ENCODE data around the gene SNX21.
"Not testable (repeated sequence)": the region's sequence is repeated elsewhere in the genome, so short reads cannot be mapped to it uniquely, and the experiment has no call there.

Gene SNX21

DNA sequence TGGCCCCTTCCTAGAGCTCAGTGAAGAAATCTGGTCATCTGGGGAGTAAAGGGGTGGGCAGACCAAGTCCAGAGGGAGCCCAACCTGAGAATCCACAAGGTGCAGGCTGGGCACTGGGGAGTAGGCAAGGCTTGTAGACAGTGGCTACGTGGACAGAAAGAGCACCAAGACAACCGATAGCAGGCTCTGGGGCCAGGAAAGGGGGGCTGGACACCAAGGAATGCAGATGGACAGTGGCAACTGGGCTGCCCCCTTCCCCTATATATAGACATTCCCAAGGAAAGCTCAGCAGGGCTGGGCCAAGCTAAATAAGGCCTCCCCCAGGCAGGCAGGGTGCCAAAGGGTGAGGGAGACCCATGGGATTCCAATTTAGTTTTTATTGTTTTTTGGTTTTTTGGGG, 5.0 kb upstream of the SNX21 start:
- Mint-ChIP-seq H3K27ac (ENCODE audit: low read depth) (no peak overlapping the region), H3K4me1 (peaks cover 24% of the 10 kb centered on the region), H3K36me3 (ENCODE audit: insufficient read depth) (peaks cover 4% of the 10 kb centered on the region), H3K9me3 (no peaks in the 10 kb centered on the region), H3K4me3 (no peak overlapping the region), H3K27me3 (peaks cover 16% of the 10 kb centered on the region)
- ATAC-seq (replicated peaks; ENCODE audit: extremely low read depth, poor library complexity, severe bottlenecking): no peak
- DNase-seq (ENCODE audit: low spot score in 2 of 2): no peak

DNA sequence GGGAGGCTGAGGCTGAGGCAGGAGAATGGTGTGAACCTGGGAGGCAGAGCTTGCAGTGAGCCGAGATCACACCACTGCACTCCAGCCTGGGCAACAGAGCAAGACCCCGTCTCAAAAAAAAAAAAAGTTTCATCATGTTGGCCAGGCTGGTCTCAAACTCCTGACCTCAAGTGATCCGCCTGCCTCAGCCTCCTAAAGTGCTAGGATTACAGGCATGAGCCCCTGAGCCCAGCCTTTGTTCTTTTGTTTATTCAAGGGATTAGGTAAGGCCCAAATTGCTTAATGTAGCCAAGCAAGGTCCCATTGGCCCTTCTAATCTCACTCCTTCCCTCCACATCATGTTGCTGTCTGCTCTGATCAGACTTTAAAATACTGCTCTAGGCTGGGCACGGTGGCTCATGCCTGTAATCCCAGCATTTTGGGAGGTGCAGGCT, 3.9 kb upstream of the SNX21 start:
- H3K9me3 Mint-ChIP-seq; H3K36me3 Mint-ChIP-seq (ENCODE audit: insufficient read depth); H3K27me3 Mint-ChIP-seq; ATAC-seq (replicated peaks; ENCODE audit: extremely low read depth, poor library complexity, severe bottlenecking); H3K4me3 Mint-ChIP-seq; DNase-seq (ENCODE audit: low spot score in 2 of 2); H3K27ac Mint-ChIP-seq (ENCODE audit: low read depth): not testable (repeated sequence)
- peaks cover 14% of the 10 kb centered on the region for H3K4me1 Mint-ChIP-seq

DNA sequence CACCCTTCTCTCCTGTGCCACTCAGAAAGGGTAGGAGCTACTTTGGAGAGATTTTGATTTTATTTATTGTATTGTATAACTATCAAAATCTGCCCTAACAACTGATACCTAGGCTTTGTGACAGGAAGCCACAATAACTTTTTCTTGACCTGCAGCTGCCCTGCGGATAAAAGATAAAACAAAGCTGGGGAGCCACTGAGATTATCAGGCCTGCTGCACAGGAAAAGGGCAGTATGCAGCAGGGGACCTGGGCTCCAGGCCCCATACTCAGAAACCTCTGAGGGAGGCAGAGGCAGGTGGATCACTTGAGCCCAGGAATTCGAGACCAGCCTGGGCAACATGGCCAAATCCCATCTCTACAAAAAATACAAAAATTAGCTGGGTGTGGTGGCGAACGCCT, 980 bp upstream of the SNX21 start:
- Mint-ChIP-seq H3K36me3 (ENCODE audit: insufficient read depth) (no peaks in the 10 kb centered on the region), H3K27me3 (no peaks in the 10 kb centered on the region), H3K4me3 (peak overlapping the region; percentile 76), H3K9me3 (no peaks in the 10 kb centered on the region), H3K4me1 (peaks cover 11% of the 10 kb centered on the region), H3K27ac (ENCODE audit: low read depth) (peak overlapping the region; percentile 44)
- DNase-seq (ENCODE audit: low spot score in 2 of 2): no peak
- no peak for ATAC-seq (replicated peaks; ENCODE audit: extremely low read depth, poor library complexity, severe bottlenecking)

DNA sequence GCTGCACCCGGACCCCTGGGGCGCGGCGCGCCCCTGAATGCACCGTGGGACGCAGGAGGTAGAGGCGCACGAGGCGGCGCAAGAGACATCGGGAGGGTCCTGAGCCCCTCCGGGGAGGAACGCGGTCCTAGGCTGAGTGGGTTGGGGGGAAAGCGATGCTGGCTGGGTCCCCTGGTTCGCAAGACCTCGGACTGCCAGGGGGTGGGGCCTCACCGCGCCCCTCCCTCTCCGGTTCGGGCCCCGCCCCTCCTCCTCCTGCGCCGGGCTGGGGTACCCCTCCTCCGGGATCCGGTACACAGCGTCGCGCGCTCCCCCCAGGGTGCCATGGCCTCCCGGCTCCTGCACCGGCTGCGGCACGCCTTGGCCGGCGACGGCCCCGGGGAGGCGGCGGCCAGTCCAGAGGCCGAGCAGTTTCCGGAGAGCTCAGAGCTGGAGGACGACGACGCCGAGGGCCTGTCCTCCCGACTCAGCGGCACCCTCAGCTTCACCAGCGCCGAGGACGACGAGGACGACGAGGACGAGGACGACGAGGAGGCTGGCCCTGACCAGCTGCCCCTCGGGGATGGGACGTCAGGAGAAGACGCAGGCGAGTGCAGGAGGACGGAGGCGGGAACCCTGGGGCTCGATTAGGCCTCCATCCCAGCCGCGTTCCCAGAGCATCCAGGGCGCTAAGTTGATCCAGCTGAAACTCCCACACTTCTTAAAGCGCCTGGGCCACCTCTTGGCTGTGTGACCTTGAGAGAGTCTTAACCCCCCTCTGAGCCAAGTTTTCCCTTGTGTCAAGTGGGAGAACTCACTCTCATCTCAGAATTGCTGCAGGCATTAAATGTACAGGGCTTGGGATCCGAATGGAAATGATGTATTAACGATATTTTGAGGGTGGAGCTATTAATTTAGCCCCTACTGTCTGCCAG, 541 bp downstream of the SNX21 start:
- Mint-ChIP-seq H3K36me3 (ENCODE audit: insufficient read depth) (no peaks in the 10 kb centered on the region), H3K9me3 (no peaks in the 10 kb centered on the region)

DNA sequence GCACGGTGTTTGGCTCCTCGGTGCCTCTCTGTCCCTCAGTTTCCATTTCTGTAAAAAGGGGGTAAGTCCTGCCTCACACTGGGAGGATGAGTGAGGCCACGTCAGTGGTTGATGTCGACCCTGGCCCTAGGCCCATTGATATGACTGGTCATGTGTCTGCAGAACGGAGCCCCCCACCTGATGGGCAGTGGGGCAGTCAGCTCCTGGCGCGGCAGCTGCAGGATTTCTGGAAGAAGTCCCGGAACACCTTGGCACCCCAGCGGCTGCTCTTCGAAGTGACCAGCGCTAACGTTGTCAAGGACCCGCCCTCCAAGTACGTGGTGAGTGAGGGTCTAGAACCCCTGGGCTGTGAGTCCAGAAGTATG, 1.2 kb downstream of the SNX21 start:
- ATAC-seq (replicated peaks; ENCODE audit: extremely low read depth, poor library complexity, severe bottlenecking): no peak
- Mint-ChIP-seq H3K4me1 (peaks cover 11% of the 10 kb centered on the region), H3K27me3 (no peaks in the 10 kb centered on the region), H3K4me3 (peak overlapping the region; percentile 76), H3K36me3 (ENCODE audit: insufficient read depth) (no peaks in the 10 kb centered on the region), H3K9me3 (no peaks in the 10 kb centered on the region), H3K27ac (ENCODE audit: low read depth) (peak overlapping the region; percentile 53)
- no peak for DNase-seq (ENCODE audit: low spot score in 2 of 2)

More for the DNA sequence above, 541 bp downstream of the SNX21 start:
- ATAC-seq (replicated peaks; ENCODE audit: extremely low read depth, poor library complexity, severe bottlenecking): peak; percentile 47
- H3K4me1 Mint-ChIP-seq: peaks cover 11% of the 10 kb centered on the region
- H3K27ac Mint-ChIP-seq (ENCODE audit: low read depth): peak overlapping the region; percentile 53
- H3K27me3 Mint-ChIP-seq: no peaks in the 10 kb centered on the region
- peak overlapping the region; percentile 76 for H3K4me3 Mint-ChIP-seq
- no peak for DNase-seq (ENCODE audit: low spot score in 2 of 2)

DNA sequence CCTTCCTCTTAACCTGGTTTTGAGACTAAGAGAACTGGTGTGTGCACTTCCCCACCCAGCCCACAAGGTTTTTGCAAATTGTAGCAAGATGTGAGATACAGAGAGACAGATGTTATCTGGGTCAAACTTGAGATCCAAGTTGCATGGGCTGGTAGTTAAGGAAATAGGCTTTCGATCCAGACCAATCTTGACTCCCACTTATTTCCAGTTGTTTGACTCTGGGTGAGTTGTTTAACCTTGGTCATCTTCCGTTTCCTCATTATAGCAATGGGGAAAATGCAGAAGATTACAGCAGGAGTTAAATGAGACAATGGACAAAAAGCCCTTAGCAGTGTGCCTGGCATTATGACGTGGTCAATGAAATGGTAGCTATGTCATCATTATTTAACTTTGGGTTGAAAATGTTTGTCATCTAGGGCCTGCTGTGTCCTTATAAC, 1.7 kb downstream of the SNX21 start:
- DNase-seq (ENCODE audit: low spot score in 2 of 2) (no peak), ATAC-seq (replicated peaks; ENCODE audit: extremely low read depth, poor library complexity, severe bottlenecking) (no peak)
- Mint-ChIP-seq H3K27ac (ENCODE audit: low read depth) (no peak overlapping the region), H3K4me1 (peaks cover 11% of the 10 kb centered on the region), H3K27me3 (no peaks in the 10 kb centered on the region), H3K36me3 (ENCODE audit: insufficient read depth) (no peaks in the 10 kb centered on the region), H3K4me3 (peak overlapping the region; percentile 76), H3K9me3 (no peaks in the 10 kb centered on the region)

DNA sequence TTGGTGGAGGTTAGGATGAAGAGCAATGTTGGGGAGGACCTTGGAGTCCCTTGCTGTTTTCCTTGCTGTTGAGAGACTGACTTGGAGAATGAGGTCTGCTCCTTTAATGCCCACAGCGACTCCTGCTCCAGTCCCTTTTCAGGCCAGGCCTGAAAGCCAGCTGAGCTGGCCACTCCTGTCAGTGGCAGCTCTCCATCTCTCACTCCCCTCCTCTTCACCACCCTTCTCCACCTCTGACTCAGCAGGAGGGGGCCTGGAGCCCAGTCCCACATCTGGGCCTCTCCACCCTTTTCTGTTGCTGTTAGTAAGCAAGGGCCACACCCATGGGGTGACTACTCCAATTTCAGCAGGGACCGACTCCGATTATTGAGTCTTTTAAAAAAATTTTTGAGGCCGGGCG, 2.2 kb downstream of the SNX21 start:
- Mint-ChIP-seq H3K4me1 (peaks cover 11% of the 10 kb centered on the region), H3K36me3 (ENCODE audit: insufficient read depth) (no peaks in the 10 kb centered on the region), H3K27me3 (no peaks in the 10 kb centered on the region), H3K27ac (ENCODE audit: low read depth) (no peak overlapping the region), H3K9me3 (no peaks in the 10 kb centered on the region), H3K4me3 (peak overlapping the region; percentile 29)
- no peak for DNase-seq (ENCODE audit: low spot score in 2 of 2)
- ATAC-seq (replicated peaks; ENCODE audit: extremely low read depth, poor library complexity, severe bottlenecking): no peak

DNA sequence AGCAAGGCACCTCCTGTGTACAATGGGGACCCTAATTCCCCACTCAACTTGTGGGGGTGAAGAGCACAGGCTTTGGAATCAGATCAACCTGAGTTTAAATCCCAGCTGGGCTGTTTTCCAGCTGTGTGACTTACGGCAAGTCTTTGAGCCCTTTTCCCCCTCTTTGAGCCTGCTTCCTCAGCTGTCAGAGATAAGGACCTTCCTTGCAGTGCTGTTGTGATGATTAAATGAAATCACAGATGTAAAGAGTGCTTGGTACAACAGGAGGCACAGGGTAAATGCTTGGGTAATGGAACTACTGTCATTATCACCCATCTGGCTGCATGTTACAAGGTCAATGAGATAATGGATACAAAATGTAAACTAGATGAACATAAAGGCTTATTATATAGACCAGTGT, 3.2 kb downstream of the SNX21 start:
- no peak overlapping the region for H3K4me3 Mint-ChIP-seq
- no peak overlapping the region for H3K27ac Mint-ChIP-seq (ENCODE audit: low read depth)
- DNase-seq (ENCODE audit: low spot score in 2 of 2): no peak
- no peak for ATAC-seq (replicated peaks; ENCODE audit: extremely low read depth, poor library complexity, severe bottlenecking)
- no peaks in the 10 kb centered on the region for H3K9me3 Mint-ChIP-seq
- no peaks in the 10 kb centered on the region for H3K36me3 Mint-ChIP-seq (ENCODE audit: insufficient read depth)
- no peaks in the 10 kb centered on the region for H3K27me3 Mint-ChIP-seq
- peaks cover 11% of the 10 kb centered on the region for H3K4me1 Mint-ChIP-seq

DNA sequence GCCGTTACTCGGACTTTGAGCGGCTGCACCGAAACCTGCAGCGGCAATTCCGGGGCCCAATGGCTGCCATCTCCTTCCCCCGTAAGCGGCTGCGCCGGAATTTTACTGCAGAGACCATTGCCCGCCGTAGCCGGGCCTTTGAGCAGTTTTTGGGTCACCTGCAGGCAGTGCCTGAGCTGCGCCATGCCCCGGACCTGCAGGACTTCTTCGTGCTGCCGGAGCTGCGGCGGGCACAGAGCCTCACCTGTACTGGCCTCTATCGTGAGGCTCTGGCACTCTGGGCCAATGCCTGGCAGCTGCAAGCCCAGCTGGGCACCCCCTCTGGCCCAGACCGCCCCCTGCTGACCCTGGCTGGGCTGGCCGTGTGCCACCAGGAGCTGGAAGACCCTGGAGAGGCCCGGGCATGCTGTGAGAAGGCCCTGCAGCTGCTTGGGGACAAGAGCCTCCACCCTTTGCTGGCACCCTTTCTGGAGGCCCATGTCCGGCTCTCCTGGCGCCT, 7.2 kb downstream of the SNX21 start:
- Mint-ChIP-seq H3K4me3 (no peak overlapping the region), H3K27me3 (no peaks in the 10 kb centered on the region), H3K27ac (ENCODE audit: low read depth) (no peak overlapping the region), H3K9me3 (no peaks in the 10 kb centered on the region), H3K36me3 (ENCODE audit: insufficient read depth) (peaks cover 17% of the 10 kb centered on the region), H3K4me1 (peaks cover 17% of the 10 kb centered on the region)
- ATAC-seq (replicated peaks; ENCODE audit: extremely low read depth, poor library complexity, severe bottlenecking): no peak
- no peak for DNase-seq (ENCODE audit: low spot score in 2 of 2)

DNA sequence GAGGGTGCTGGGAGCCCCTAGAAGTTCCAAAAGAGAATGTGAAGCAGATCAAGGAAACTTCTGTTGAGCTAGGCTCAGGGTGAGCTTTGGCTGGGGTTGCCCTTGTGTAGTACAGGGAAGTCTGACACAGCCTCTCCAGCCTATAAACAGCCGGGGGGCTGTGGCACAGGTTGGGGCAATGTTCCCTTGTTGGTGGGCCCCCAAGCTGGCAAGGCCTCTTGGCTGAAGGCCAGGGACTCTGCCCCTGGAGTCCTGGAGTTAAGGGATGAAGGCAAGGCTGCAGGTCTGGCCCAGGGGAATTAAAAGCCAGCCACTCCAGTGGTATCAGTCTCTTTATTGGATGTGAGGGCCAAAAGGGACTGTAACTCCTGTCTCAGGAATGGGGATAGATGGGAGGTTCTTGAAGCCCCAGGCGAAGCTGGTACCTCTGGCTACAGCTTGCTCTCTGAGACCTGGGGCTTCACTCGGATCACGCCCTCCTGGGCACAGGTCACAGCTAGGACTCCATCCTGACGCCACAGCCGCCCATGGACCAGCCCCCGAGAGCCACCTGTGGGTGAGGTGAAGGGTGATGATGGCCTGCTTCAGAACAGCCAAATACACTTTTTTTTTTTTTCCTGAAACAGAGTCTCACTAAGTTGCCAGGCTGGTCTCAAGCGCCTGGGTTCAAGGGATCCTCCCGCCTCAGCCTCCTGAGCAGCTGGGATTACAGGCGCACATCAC, 8.0 kb downstream of the SNX21 start:
- no peak for DNase-seq (ENCODE audit: low spot score in 2 of 2)
- ATAC-seq (replicated peaks; ENCODE audit: extremely low read depth, poor library complexity, severe bottlenecking): no peak
- Mint-ChIP-seq H3K27ac (ENCODE audit: low read depth) (no peak overlapping the region), H3K36me3 (ENCODE audit: insufficient read depth) (peaks cover 23% of the 10 kb centered on the region), H3K4me1 (peaks cover 17% of the 10 kb centered on the region), H3K27me3 (no peaks in the 10 kb centered on the region), H3K9me3 (no peaks in the 10 kb centered on the region), H3K4me3 (no peak overlapping the region)

DNA sequence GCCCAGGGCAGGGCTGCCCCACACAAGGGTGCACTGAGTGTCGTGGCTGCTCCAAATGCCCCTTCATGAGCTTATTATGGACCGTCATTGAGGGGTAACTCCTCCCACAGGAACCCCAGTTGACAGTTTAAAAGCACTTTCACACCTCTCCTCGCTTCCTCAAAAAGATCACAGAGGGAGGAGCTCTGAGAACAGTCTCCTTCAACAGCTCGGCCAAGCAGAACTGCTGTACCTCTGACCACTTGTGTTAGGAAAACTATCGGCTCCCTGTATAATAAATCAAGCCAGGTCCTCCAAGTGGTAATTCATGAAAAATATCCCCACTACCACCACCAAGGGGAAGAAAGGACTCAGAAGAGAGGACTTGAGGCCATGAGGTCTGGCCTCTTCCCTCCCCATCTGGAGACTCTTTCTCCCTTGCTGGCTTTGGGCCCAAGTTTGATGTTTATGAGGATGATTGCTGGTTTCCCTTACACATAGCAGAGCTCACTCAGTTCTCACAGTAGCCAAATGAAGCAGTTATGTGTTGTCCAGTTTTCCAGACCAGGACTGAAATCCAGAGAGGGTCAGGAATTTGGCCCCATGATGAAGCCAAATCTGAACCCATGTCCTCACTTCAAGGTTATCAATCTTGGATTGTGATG, 8.7 kb downstream of the SNX21 start:
- DNase-seq (ENCODE audit: low spot score in 2 of 2): no peak
- Mint-ChIP-seq H3K4me3 (no peak overlapping the region), H3K36me3 (ENCODE audit: insufficient read depth) (peaks cover 23% of the 10 kb centered on the region), H3K9me3 (no peaks in the 10 kb centered on the region), H3K27me3 (no peaks in the 10 kb centered on the region), H3K4me1 (peaks cover 17% of the 10 kb centered on the region), H3K27ac (ENCODE audit: low read depth) (peak overlapping the region; percentile 16)
- no peak for ATAC-seq (replicated peaks; ENCODE audit: extremely low read depth, poor library complexity, severe bottlenecking)

DNA sequence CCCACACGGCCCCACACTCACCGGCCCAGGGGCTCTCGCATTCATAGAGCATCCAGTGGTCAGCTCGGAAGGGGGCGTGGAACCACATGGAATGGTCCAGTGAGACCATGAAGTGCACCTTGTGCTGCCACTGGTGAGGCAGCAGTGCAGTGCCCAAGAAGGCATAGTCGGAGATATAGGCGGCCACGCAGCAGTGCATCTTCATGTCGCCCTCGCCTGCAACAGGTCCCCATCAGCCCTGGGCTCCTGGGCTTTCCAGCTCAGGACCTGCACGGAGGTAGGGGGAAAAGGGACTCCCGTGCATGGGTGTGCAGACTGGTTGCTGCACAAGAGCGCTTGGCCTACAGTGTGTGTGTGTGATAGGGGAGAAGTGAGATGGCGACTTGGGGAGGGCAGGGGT, 9.9 kb downstream of the SNX21 start:
- no peaks in the 10 kb centered on the region for H3K9me3 Mint-ChIP-seq
- H3K27ac Mint-ChIP-seq (ENCODE audit: low read depth): no peak overlapping the region
- H3K36me3 Mint-ChIP-seq (ENCODE audit: insufficient read depth): peaks cover 30% of the 10 kb centered on the region
- no peak for DNase-seq (ENCODE audit: low spot score in 2 of 2)
- no peaks in the 10 kb centered on the region for H3K27me3 Mint-ChIP-seq
- H3K4me1 Mint-ChIP-seq: peaks cover 19% of the 10 kb centered on the region
- no peak for ATAC-seq (replicated peaks; ENCODE audit: extremely low read depth, poor library complexity, severe bottlenecking)
- no peak overlapping the region for H3K4me3 Mint-ChIP-seq
